ENCODE measurements around the gene EIF1.
"Not testable (repeated sequence)": the region's sequence is repeated elsewhere in the genome, so short reads cannot be mapped to it uniquely, and the experiment has no call there.

Gene EIF1

GRCh38 chr17:41697122-41697962 is 8.7 kb downstream of the EIF1 start:
- Mint-ChIP-seq H3K36me3 (ENCODE audit: low read depth) (peaks cover 22% of the 10 kb centered on the region), H3K4me1 (peaks cover 8% of the 10 kb centered on the region), H3K27me3 (no peaks in the 10 kb centered on the region), H3K4me3 (no peak overlapping the region), H3K9me3 (no peaks in the 10 kb centered on the region), H3K27ac (no peak overlapping the region)
- DNase-seq (no peak), ATAC-seq (no peak)

- not testable (repeated sequence) for H3K36me3 Mint-ChIP-seq (ENCODE audit: low read depth); ATAC-seq; H3K4me1 Mint-ChIP-seq; DNase-seq; H3K27ac Mint-ChIP-seq; H3K9me3 Mint-ChIP-seq; H3K4me3 Mint-ChIP-seq; H3K27me3 Mint-ChIP-seq
These were observed 12.2 kb downstream of the EIF1 start for GRCh38 chr17:41700843-41701242.

- DNase-seq = no peak
- no peaks in the 10 kb centered on the region for H3K36me3 Mint-ChIP-seq (ENCODE audit: low read depth)
These were observed 14.0 kb downstream of the EIF1 start for GRCh38 chr17:41702712-41703111.

GRCh38 chr17:41705271-41705991 is 16.7 kb downstream of the EIF1 start:
- Mint-ChIP-seq H3K27ac (no peak overlapping the region), H3K4me3 (no peak overlapping the region), H3K27me3 (peaks cover 6% of the 10 kb centered on the region), H3K36me3 (ENCODE audit: low read depth) (no peaks in the 10 kb centered on the region), H3K4me1 (no peaks in the 10 kb centered on the region), H3K9me3 (no peaks in the 10 kb centered on the region)
- DNase-seq = no peak
- ATAC-seq = no peak

More at GRCh38 chr17:41702712-41703111, 14.0 kb downstream of the EIF1 start:
- Mint-ChIP-seq H3K4me3 (no peak overlapping the region), H3K27me3 (peaks cover 4% of the 10 kb centered on the region), H3K9me3 (no peaks in the 10 kb centered on the region), H3K27ac (no peak overlapping the region), H3K4me1 (no peaks in the 10 kb centered on the region)
- no peak for ATAC-seq

GRCh38 chr17:41707803-41708669 is 19.4 kb downstream of the EIF1 start:
- H3K27ac Mint-ChIP-seq = no peak overlapping the region
- H3K4me1 Mint-ChIP-seq = peaks cover 4% of the 10 kb centered on the region
- ATAC-seq (no peak), DNase-seq (no peak)
- H3K36me3 Mint-ChIP-seq (ENCODE audit: low read depth) = no peaks in the 10 kb centered on the region
- H3K4me3 Mint-ChIP-seq = no peak overlapping the region
- no peaks in the 10 kb centered on the region for H3K9me3 Mint-ChIP-seq
- H3K27me3 Mint-ChIP-seq = peaks cover 13% of the 10 kb centered on the region

- no peak for DNase-seq
- H3K9me3 Mint-ChIP-seq = no peaks in the 10 kb centered on the region
- no peak overlapping the region for H3K4me3 Mint-ChIP-seq
- H3K27ac Mint-ChIP-seq = no peak overlapping the region
- H3K27me3 Mint-ChIP-seq = peaks cover 12% of the 10 kb centered on the region
- no peaks in the 10 kb centered on the region for H3K36me3 Mint-ChIP-seq (ENCODE audit: low read depth)
- ATAC-seq = peak; percentile 65
- H3K4me1 Mint-ChIP-seq = peaks cover 4% of the 10 kb centered on the region
These were observed 21.9 kb downstream of the EIF1 start for GRCh38 chr17:41710472-41711090.

- no peaks in the 10 kb centered on the region for H3K9me3 Mint-ChIP-seq
- no peaks in the 10 kb centered on the region for H3K36me3 Mint-ChIP-seq (ENCODE audit: low read depth)
- peaks cover 4% of the 10 kb centered on the region for H3K4me1 Mint-ChIP-seq
- H3K27me3 Mint-ChIP-seq = peaks cover 14% of the 10 kb centered on the region
- H3K27ac Mint-ChIP-seq = no peak within 1 kb of the TSS
- no peak within 1 kb of the TSS for H3K4me3 Mint-ChIP-seq
- DNase-seq (no peak), ATAC-seq (no peak)
These were observed 23.1 kb downstream of the EIF1 start, which contains the start of gene GAST for GRCh38 chr17:41711669-41712400. TSS of gene GAST (plus strand) at chr17:41712331. CDS start at chr17:41715437, 3,106 bp downstream.

GRCh38 chr17:41717408-41718286 is 29.0 kb downstream of the EIF1 start:
- Mint-ChIP-seq H3K4me1 (peaks cover 5% of the 10 kb centered on the region), H3K4me3 (no peak overlapping the region), H3K27me3 (peaks cover 2% of the 10 kb centered on the region), H3K9me3 (no peaks in the 10 kb centered on the region), H3K27ac (no peak overlapping the region), H3K36me3 (ENCODE audit: low read depth) (no peaks in the 10 kb centered on the region)
- DNase-seq = no peak
- no peak for ATAC-seq

- no peak overlapping the region for H3K27ac Mint-ChIP-seq
- no peaks in the 10 kb centered on the region for H3K36me3 Mint-ChIP-seq (ENCODE audit: low read depth)
- H3K4me1 Mint-ChIP-seq = peaks cover 5% of the 10 kb centered on the region
- DNase-seq (no peak), ATAC-seq (no peak)
- no peak overlapping the region for H3K4me3 Mint-ChIP-seq
- H3K9me3 Mint-ChIP-seq = no peaks in the 10 kb centered on the region
- peaks cover 2% of the 10 kb centered on the region for H3K27me3 Mint-ChIP-seq
These were observed 29.6 kb downstream of the EIF1 start for GRCh38 chr17:41718287-41718645.

- peaks cover 5% of the 10 kb centered on the region for H3K4me1 Mint-ChIP-seq
- H3K9me3 Mint-ChIP-seq = no peaks in the 10 kb centered on the region
- no peak overlapping the region for H3K27ac Mint-ChIP-seq
- no peaks in the 10 kb centered on the region for H3K27me3 Mint-ChIP-seq
- DNase-seq (no peak), ATAC-seq (no peak)
- no peaks in the 10 kb centered on the region for H3K36me3 Mint-ChIP-seq (ENCODE audit: low read depth)
- H3K4me3 Mint-ChIP-seq = no peak overlapping the region
These were observed 33.5 kb downstream of the EIF1 start for GRCh38 chr17:41722231-41722630.

GRCh38 chr17:41723801-41724475 is 35.3 kb downstream of the EIF1 start:
- H3K36me3 Mint-ChIP-seq (ENCODE audit: low read depth) = no peaks in the 10 kb centered on the region
- no peak for DNase-seq
- H3K9me3 Mint-ChIP-seq = no peaks in the 10 kb centered on the region
- no peaks in the 10 kb centered on the region for H3K4me1 Mint-ChIP-seq
- ATAC-seq = no peak
- H3K4me3 Mint-ChIP-seq = no peak overlapping the region
- H3K27me3 Mint-ChIP-seq = no peaks in the 10 kb centered on the region
- no peak overlapping the region for H3K27ac Mint-ChIP-seq

- Mint-ChIP-seq H3K4me3 (no peak overlapping the region), H3K4me1 (no peaks in the 10 kb centered on the region)
- ATAC-seq = no peak
These were observed 35.9 kb downstream of the EIF1 start for GRCh38 chr17:41724476-41725050.

More at GRCh38 chr17:41724476-41725050, 35.9 kb downstream of the EIF1 start:
- DNase-seq = no peak
- Mint-ChIP-seq H3K9me3 (no peaks in the 10 kb centered on the region), H3K27ac (no peak overlapping the region), H3K27me3 (no peaks in the 10 kb centered on the region), H3K36me3 (ENCODE audit: low read depth) (no peaks in the 10 kb centered on the region)

Measured in activated naive CD8-positive, alpha-beta T cell treated with anti-CD3 and anti-CD28 coated beads, Interleukin-2, amount 50 U/mL, for 24 hours (primary cell).